Measurements from ENCODE around the gene ASTN1.

The ASTN1 gene

GRCh38 chr1:177035586-177035985 is 128.9 kb downstream of the ASTN1 start:
- no peak for DNase-seq (ENCODE audit: low spot score)

- DNase-seq (ENCODE audit: low spot score): no peak
Measured at GRCh38 chr1:177033628-177034027, 130.9 kb downstream of the ASTN1 start.

- DNase-seq (ENCODE audit: low spot score): no peak
Measured at GRCh38 chr1:177032434-177032833, 132.1 kb downstream of the ASTN1 start.

- no peak for DNase-seq (ENCODE audit: low spot score)
Measured at GRCh38 chr1:177024623-177025022, 139.9 kb downstream of the ASTN1 start.

- no peak for DNase-seq (ENCODE audit: low spot score)
Measured at GRCh38 chr1:177023726-177024125, 140.8 kb downstream of the ASTN1 start.

- no peak for DNase-seq (ENCODE audit: low spot score)
Measured at GRCh38 chr1:177023249-177023648, 141.3 kb downstream of the ASTN1 start.

GRCh38 chr1:177021687-177022086 is 142.8 kb downstream of the ASTN1 start:
- DNase-seq (ENCODE audit: low spot score): no peak

GRCh38 chr1:177020851-177021589 is 143.5 kb downstream of the ASTN1 start:
- no peak for DNase-seq (ENCODE audit: low spot score)

GRCh38 chr1:177017287-177017852 is 147.1 kb downstream of the ASTN1 start:
- DNase-seq (ENCODE audit: low spot score): no peak

- no peak for DNase-seq (ENCODE audit: low spot score)
Measured at GRCh38 chr1:177014325-177014724, 150.2 kb downstream of the ASTN1 start.

- no peak for DNase-seq (ENCODE audit: low spot score)
Measured at GRCh38 chr1:177012342-177012925, 152.1 kb downstream of the ASTN1 start.

- DNase-seq (ENCODE audit: low spot score): no peak
Measured at GRCh38 chr1:177011508-177011907, 153.0 kb downstream of the ASTN1 start.

- DNase-seq (ENCODE audit: low spot score): no peak
Measured at GRCh38 chr1:177010211-177010825, 154.2 kb downstream of the ASTN1 start.

GRCh38 chr1:177008653-177009052 is 155.9 kb downstream of the ASTN1 start:
- DNase-seq (ENCODE audit: low spot score): no peak

- no peak for DNase-seq (ENCODE audit: low spot score)
Measured at GRCh38 chr1:177007437-177008161, 156.9 kb downstream of the ASTN1 start.

GRCh38 chr1:177002891-177003290 is 161.6 kb downstream of the ASTN1 start:
- no peak for DNase-seq (ENCODE audit: low spot score)

- DNase-seq (ENCODE audit: low spot score): no peak
Measured at GRCh38 chr1:177001556-177001955, 163.0 kb downstream of the ASTN1 start.

GRCh38 chr1:176998183-176998795 is 166.2 kb downstream of the ASTN1 start:
- DNase-seq (ENCODE audit: low spot score): peak; percentile 77

- no peak for DNase-seq (ENCODE audit: low spot score)
Measured at GRCh38 chr1:176996456-176997090, 167.9 kb downstream of the ASTN1 start.

- DNase-seq (ENCODE audit: low spot score): no peak
Measured at GRCh38 chr1:176994931-176995596, 169.4 kb downstream of the ASTN1 start.

GRCh38 chr1:176993587-176993986 is 170.9 kb downstream of the ASTN1 start:
- no peak for DNase-seq (ENCODE audit: low spot score)

Measured in putamen (tissue), 1 donor.